ENCODE measurements around the gene JAZF1. TPM values are rescaled to one million over a fixed set of nuclear protein-coding genes. Genes with fewer than 3 reads are reported as not detected.

Gene JAZF1
- total and polyA plus RNA-seq, 2 of the 4 experiments (the other 2 are of a cell fraction) = 8.4 to 10.5 TPM

DNA sequence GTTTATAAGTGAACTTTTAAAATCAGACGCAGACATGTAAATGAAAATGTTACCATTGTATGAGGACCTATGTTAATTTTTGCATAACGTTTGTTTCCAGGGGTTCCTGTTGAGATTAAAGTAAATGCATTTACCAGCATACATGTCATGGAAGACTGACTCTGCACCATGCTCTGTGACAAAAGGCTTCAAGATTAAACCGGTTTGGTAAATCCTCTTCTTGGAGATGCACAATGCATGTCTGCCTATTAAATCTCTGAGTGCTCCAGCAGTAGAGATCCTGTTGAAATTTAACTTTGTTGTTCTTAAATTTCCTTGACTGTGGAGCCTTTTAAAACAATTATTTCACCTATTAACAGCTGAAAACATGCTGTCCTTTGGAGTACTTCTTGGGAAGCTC is 36.5 kb upstream of the JAZF1 start:
- H4K8ac ChIP-seq (ENCODE audit: low read depth in 2 of 2, low read length in 2 of 2) = no peak overlapping the region
- H4K5ac ChIP-seq (ENCODE audit: low read depth, low read length) = no peak overlapping the region
- no peak overlapping the region for H2AK9ac ChIP-seq (replicated peaks; ENCODE audit: low read depth, low read length, poor library complexity)
- no peaks in the 10 kb centered on the region for H4K20me1 ChIP-seq (ENCODE audit: insufficient read depth, low read length)
- no peak overlapping the region for H3K4me3 ChIP-seq (ENCODE audit: insufficient read depth, low read depth, low read length)
- no peak overlapping the region for H3K9ac ChIP-seq (ENCODE audit: low read depth, low read length)
- ATAC-seq (ENCODE audit: low read depth) (no peak), DNase-seq (no peak)
- H3K23ac ChIP-seq (ENCODE audit: low read depth, low read length) = no peak overlapping the region
- no peaks in the 10 kb centered on the region; the same call in 1 of the 2 replicates for H3K27me3 ChIP-seq (ENCODE audit: control insufficient read depth, insufficient read depth, low read length)
- H3K56ac ChIP-seq (ENCODE audit: extremely low read depth, insufficient read depth, low read length) = no peak overlapping the region
- BruUV-seq (replicated peaks) = no TSS peak
- no peaks in the 10 kb centered on the region for H3K9me3 ChIP-seq (ENCODE audit: control insufficient read depth, insufficient read depth, low read length)
- intact Hi-C loops (cut with micrococcal nuclease) = no loop called here
- dilution Hi-C loops (cut with HindIII; ENCODE audit: low sequenced_read_pairs, unreplicated experiment) = no loop called here
- no peak overlapping the region for H3K14ac ChIP-seq (replicated peaks; ENCODE audit: low read depth, low read length)
- no peaks in the 10 kb centered on the region for H3K79me1 ChIP-seq (ENCODE audit: low read depth in 1 of 2, low read length in 2 of 2)
- H3K9me1 ChIP-seq (ENCODE audit: insufficient read depth, low read length) = no peaks in the 10 kb centered on the region
- H2BK20ac ChIP-seq (ENCODE audit: low read depth, low read length) = no peak overlapping the region
- ChIA-PET POLR2A (ENCODE audit: unreplicated experiment) (no interaction called here), CTCF (no interaction called here)
- H2BK15ac ChIP-seq (ENCODE audit: low read depth, low read length) = no peak overlapping the region
- no peak overlapping the region for H3K27ac ChIP-seq (ENCODE audit: insufficient read depth, low read length)
- no peak overlapping the region for H4K91ac ChIP-seq (ENCODE audit: insufficient read depth, low read depth, low read length)
- no peak overlapping the region for H2AFZ ChIP-seq (replicated peaks; ENCODE audit: low read length, poor library complexity)
- H3K36me3 ChIP-seq (ENCODE audit: control insufficient read depth, insufficient read depth, low read length) = no peaks in the 10 kb centered on the region
- H3K4me2 ChIP-seq (ENCODE audit: low read depth, low read length) = no peak overlapping the region
- H3K4ac ChIP-seq (ENCODE audit: low read depth, low read length) = no peak overlapping the region
- no CpG with 5 or more reads among the region's 3 CpGs for WGBS, 2 experiments (ENCODE audit: extremely low coverage in 2 of 2, insufficient read length in 1 of 2)
- no peak overlapping the region for H2BK5ac ChIP-seq (ENCODE audit: low read depth, low read length, poor library complexity, severe bottlenecking)
- in situ Hi-C loops (cut with MboI; ENCODE audit: low sequenced_read_pairs) = no loop called here
- H2BK120ac ChIP-seq (ENCODE audit: low read depth, low read length) = no peak overlapping the region
- no peak overlapping the region for H2AK5ac ChIP-seq (ENCODE audit: low read depth, low read length)
- no peak for TF ChIP-seq FOS (IDR thresholded peaks at IDR 0.05; ENCODE audit: low read depth, low read length)
- no peak for TF ChIP-seq CHD1 (IDR thresholded peaks at IDR 0.05; ENCODE audit: low read depth, low read length)
- no peak for TF ChIP-seq MAZ (IDR thresholded peaks at IDR 0.05; ENCODE audit: borderline replicate concordance, low read depth, low read length)
- TF ChIP-seq RCOR1 (IDR thresholded peaks at IDR 0.05; ENCODE audit: insufficient replicate concordance, low read length) = no peak
- TF ChIP-seq, protein P1, sequence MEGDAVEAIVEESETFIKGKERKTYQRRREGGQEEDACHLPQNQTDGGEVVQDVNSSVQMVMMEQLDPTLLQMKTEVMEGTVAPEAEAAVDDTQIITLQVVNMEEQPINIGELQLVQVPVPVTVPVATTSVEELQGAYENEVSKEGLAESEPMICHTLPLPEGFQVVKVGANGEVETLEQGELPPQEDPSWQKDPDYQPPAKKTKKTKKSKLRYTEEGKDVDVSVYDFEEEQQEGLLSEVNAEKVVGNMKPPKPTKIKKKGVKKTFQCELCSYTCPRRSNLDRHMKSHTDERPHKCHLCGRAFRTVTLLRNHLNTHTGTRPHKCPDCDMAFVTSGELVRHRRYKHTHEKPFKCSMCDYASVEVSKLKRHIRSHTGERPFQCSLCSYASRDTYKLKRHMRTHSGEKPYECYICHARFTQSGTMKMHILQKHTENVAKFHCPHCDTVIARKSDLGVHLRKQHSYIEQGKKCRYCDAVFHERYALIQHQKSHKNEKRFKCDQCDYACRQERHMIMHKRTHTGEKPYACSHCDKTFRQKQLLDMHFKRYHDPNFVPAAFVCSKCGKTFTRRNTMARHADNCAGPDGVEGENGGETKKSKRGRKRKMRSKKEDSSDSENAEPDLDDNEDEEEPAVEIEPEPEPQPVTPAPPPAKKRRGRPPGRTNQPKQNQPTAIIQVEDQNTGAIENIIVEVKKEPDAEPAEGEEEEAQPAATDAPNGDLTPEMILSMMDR (conservative IDR thresholded peaks at IDR 0.05; ENCODE audit: low read depth, low read length) = no peak
- no peak for TF ChIP-seq POLR2A (IDR thresholded peaks at IDR 0.05; ENCODE audit: low read depth, low read length)
- TF ChIP-seq BHLHE40 (IDR thresholded peaks at IDR 0.05; ENCODE audit: low read depth, low read length) = no peak
- TF ChIP-seq CEBPB (IDR thresholded peaks at IDR 0.05; ENCODE audit: low read depth, low read length) = no peak
- no peak for TF ChIP-seq MXI1 (IDR thresholded peaks at IDR 0.05; ENCODE audit: borderline replicate concordance, low read depth, low read length)
- TF ChIP-seq, protein P2, sequence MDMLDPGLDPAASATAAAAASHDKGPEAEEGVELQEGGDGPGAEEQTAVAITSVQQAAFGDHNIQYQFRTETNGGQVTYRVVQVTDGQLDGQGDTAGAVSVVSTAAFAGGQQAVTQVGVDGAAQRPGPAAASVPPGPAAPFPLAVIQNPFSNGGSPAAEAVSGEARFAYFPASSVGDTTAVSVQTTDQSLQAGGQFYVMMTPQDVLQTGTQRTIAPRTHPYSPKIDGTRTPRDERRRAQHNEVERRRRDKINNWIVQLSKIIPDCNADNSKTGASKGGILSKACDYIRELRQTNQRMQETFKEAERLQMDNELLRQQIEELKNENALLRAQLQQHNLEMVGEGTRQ (IDR thresholded peaks at IDR 0.05; ENCODE audit: low read depth, low read length) = no peak
- TF ChIP-seq, protein P3, sequence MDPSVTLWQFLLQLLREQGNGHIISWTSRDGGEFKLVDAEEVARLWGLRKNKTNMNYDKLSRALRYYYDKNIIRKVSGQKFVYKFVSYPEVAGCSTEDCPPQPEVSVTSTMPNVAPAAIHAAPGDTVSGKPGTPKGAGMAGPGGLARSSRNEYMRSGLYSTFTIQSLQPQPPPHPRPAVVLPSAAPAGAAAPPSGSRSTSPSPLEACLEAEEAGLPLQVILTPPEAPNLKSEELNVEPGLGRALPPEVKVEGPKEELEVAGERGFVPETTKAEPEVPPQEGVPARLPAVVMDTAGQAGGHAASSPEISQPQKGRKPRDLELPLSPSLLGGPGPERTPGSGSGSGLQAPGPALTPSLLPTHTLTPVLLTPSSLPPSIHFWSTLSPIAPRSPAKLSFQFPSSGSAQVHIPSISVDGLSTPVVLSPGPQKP (IDR thresholded peaks at IDR 0.05; ENCODE audit: borderline replicate concordance, low read depth, low read length) = no peak
- no peak for TF ChIP-seq NFE2L2 (IDR thresholded peaks at IDR 0.05; ENCODE audit: low read depth, low read length)
- no peak for TF ChIP-seq RFX5 (IDR thresholded peaks at IDR 0.05; ENCODE audit: low read depth, low read length)
- no peaks in the 10 kb centered on the region for H3K4me1 ChIP-seq (ENCODE audit: control insufficient read depth, insufficient read depth, low read length)
- no peak overlapping the region for H3K18ac ChIP-seq (ENCODE audit: low read depth, low read length)

All from IMR-90 (cell line).